ENCODE measurements around the gene SCAP.

SCAP gene

DNA sequence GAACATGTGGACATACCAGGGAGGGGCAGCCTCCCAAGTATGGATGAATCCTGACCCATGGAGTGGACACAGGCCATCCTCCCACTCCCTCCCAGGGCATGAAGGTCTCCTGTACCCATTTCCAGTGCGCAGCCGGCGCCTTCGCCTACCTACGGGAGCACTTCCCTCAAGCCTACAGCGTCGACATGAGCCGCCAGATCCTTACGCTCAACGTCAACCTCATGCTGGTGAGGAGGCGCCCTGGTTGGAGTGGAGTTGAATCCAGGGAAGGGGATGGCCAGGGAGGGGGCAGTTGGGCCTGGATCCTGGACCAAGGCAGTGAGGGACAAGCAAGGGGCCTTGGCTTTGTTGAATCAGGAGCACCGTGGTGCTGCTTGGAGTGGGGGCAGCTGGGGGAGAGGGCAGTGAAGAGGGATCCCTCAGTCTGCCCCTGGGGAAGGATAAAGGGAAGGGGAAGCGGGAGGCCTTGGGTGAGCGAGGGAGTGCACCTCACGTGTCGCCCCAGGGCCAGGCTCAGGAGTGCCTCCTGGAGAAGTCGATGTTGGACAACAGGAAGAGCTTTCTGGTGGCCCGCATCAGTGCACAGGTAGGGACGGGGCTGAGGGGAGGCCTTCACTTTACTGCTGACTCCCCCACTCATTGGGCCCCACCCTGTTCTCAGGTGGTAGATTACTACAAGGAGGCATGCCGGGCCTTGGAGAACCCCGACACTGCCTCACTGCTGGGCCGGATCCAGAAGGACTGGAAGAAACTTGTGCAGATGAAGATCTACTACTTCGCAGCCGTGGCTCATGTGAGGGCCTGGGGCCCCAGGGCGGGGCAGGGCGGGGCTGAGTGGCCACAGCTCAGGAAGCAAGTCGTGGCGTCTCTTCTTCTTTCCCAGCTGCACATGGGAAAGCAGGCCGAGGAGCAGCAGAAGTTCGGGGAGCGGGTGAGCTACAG, 69.7 kb downstream of the SCAP start:
- no peak overlapping the region for H3K4me3 ChIP-seq (ENCODE audit: low read depth, low read length)
- no peak overlapping the region for H3K27ac ChIP-seq (ENCODE audit: extremely low read depth, low read depth, low read length)
- H3K4me1 ChIP-seq (ENCODE audit: control insufficient read depth, insufficient read depth, low read length) = no peaks in the 10 kb centered on the region
- H3K36me3 ChIP-seq (ENCODE audit: control insufficient read depth in 2 of 2, insufficient read depth in 1 of 2, low read length in 2 of 2) = peaks cover 0 to 43% of the 10 kb centered on the region in 2 experiments; a peak in 2 of 3 replicates
- ChIA-PET POLR2A (interaction anchor here (1.3 kb wide), 1 partner anchor 26 kb away, joined by 3 read pairs; the partner anchor contains the start of gene PTPN23), CTCF (interaction anchor here (0.6 to 1.5 kb wide), 4 partner anchors 11 to 275 kb away, joined by 3 to 13 read pairs (median 4); no protein-coding TSS in a partner anchor)
- no peaks in the 10 kb centered on the region for H3K9me3 ChIP-seq (ENCODE audit: control insufficient read depth, insufficient read depth, low read depth, low read length)
- TF ChIP-seq KLF1 (tag by site-specific recombination; IDR thresholded peaks at IDR 0.05) = peak; percentile 50; the same call in 1 of the 2 replicates
- TF ChIP-seq SETDB1 (IDR thresholded peaks at IDR 0.05; ENCODE audit: insufficient read length, low read length) = no peak

DNA sequence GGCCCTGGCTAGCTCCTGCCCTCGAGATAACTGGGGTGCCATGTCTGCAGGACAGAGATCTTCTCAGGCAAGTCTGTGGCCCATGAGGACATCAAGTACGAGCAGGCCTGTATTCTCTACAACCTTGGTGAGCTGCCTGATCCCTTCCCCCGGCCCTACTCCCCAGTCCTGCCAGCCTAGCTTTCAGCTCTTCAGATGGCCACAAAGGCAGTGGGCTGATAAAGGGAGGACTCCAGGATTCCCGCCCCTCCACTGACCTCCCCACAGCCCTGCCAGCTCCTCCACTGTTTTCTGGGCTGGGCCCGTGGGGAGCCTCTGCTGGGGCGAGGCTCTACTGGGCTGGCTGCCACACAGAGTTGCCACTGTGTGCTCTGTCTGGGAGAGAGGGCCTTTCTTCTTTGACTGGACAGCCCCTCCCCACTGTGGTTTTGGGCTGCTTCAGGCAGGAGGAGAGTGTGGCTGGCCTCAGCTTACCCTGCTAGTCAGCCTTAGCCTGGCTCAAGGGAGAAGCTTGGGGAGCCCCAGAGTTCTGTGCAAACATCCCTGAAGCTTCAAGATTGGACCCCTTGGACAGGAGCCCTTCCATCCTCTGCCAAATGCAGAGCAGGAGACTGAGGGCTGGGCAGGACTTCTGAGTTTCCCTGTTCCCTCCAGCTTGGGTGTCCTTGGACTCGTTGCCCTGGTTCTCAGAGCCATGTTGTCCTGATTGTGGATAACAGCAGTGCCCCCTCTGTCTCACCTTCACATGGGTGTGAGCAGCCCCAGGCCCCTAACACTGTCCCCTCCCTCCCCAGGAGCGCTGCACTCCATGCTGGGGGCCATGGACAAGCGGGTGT, 70.6 kb downstream of the SCAP start:
- no peak for TF ChIP-seq ZNF843 (tag by site-specific recombination; IDR thresholded peaks at IDR 0.05)
- TF ChIP-seq ZFP41 (tag by site-specific recombination; IDR thresholded peaks at IDR 0.05; ENCODE audit: borderline replicate concordance) = no peak
- TF ChIP-seq ZNF266 (tag by site-specific recombination; IDR thresholded peaks at IDR 0.05; ENCODE audit: low read depth) = no peak
- TF ChIP-seq ZBTB20 (tag by site-specific recombination; IDR thresholded peaks at IDR 0.05) = no peak
- TF ChIP-seq ZNF654 (tag by site-specific recombination; IDR thresholded peaks at IDR 0.05; ENCODE audit: low read depth) = no peak
- TF ChIP-seq OSR2 (tag by site-specific recombination; IDR thresholded peaks at IDR 0.05) = no peak
- no peak for TF ChIP-seq TCF7L2 (IDR thresholded peaks at IDR 0.05; ENCODE audit: borderline replicate concordance, low read depth, low read length)
- TF ChIP-seq, protein P1, sequence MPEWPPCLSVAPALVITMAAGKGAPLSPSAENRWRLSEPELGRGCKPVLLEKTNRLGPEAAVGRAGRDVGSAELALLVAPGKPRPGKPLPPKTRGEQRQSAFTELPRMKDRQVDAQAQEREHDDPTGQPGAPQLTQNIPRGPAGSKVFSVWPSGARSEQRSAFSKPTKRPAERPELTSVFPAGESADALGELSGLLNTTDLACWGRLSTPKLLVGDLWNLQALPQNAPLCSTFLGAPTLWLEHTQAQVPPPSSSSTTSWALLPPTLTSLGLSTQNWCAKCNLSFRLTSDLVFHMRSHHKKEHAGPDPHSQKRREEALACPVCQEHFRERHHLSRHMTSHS (tag by site-specific recombination; IDR thresholded peaks at IDR 0.05) = no peak
- no peak for TF ChIP-seq ZNF600 (tag by site-specific recombination; IDR thresholded peaks at IDR 0.05)
- TF ChIP-seq ZNF677 (tag by site-specific recombination; IDR thresholded peaks at IDR 0.05) = no peak
- TF ChIP-seq ZNF558 (tag by site-specific recombination; IDR thresholded peaks at IDR 0.05) = no peak
- TF ChIP-seq ZNF132 (tag by site-specific recombination; IDR thresholded peaks at IDR 0.05; ENCODE audit: borderline replicate concordance) = no peak
- TF ChIP-seq ZBTB48 (tag by site-specific recombination; IDR thresholded peaks at IDR 0.05) = no peak
- TF ChIP-seq ZNF302 (tag by site-specific recombination; IDR thresholded peaks at IDR 0.05; ENCODE audit: low read depth) = no peak
- no peak for TF ChIP-seq KLF16 (tag by site-specific recombination; IDR thresholded peaks at IDR 0.05)
- TF ChIP-seq ZNF416 (tag by site-specific recombination; IDR thresholded peaks at IDR 0.05) = no peak
- TF ChIP-seq TRIM28 (IDR thresholded peaks at IDR 0.05; ENCODE audit: borderline replicate concordance, low read length) = no peak
- TF ChIP-seq KLF1 (tag by site-specific recombination; IDR thresholded peaks at IDR 0.05) = no peak
- TF ChIP-seq ZNF274 (IDR thresholded peaks at IDR 0.05; ENCODE audit: low read length) = no peak
- TF ChIP-seq ZNF274 (tag by site-specific recombination; IDR thresholded peaks at IDR 0.05; ENCODE audit: borderline replicate concordance) = no peak
- Histone ChIP-seq H3K9me3 (ENCODE audit: control insufficient read depth, insufficient read depth, low read depth, low read length) (no peaks in the 10 kb centered on the region), H3K36me3 (ENCODE audit: control insufficient read depth in 2 of 2, insufficient read depth in 1 of 2, low read length in 2 of 2) (peaks cover 0 to 41% of the 10 kb centered on the region in 2 experiments; a peak in 2 of 3 replicates), H3K4me3 (ENCODE audit: low read depth, low read length) (no peak overlapping the region), H3K4me1 (ENCODE audit: control insufficient read depth, insufficient read depth, low read length) (no peaks in the 10 kb centered on the region), H3K27ac (ENCODE audit: extremely low read depth, low read depth, low read length) (no peak overlapping the region)
- CTCF ChIA-PET = interaction anchor here (0.6 kb wide), 1 partner anchor 10 kb away, joined by 4 read pairs; no protein-coding TSS in a partner anchor
- POLR2A ChIA-PET = interaction anchor here (0.6 to 0.9 kb wide), 2 partner anchors 37 to 50 kb away, joined by 3 to 9 read pairs; no protein-coding TSS in a partner anchor

Measured in HEK293 (cell line).